ENCODE measurements around the gene POLR2I.

DNA sequence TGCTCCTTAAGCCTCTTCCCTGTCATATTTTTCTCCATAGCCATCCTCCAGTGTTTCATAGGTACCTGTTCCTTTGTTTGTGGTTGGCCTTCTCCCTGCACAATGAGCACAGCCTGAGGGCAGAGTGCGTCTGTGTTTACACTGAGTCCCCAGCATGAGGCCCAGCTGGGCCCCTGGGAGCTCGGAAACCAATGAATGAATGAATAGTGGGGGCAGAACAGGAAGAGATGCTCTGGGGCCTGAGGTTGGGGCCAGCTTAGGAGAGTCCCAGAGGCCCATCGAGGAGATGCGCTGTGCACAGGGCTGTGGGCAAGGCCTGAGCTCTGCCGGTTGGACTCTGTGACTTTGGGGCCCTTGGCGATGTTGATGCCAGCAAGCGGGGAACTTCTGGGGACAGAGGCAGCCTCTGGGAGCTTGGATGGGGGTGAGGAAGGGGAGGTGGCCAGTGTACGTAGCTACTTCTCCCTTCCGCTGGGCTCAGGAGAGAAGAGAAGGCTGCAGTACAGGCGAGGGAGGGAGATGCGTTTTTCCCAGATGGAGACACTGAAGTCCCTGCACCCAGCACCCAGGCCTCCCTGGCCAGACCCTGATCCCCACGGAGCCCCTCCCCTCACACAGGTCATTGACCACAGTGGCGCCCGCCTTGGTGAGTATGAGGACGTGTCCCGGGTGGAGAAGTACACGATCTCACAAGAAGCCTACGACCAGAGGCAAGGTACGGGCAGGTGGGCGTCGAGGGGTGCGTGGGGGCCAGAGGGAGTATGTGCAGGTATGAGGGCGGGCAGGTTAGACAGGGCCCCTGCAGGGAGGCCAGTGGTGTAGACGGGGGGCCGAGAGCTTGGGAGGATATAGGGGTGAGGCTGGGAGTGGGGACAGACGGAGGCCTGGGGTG is 5.7 kb upstream of the POLR2I start:
- TF ChIP-seq, protein P1, sequence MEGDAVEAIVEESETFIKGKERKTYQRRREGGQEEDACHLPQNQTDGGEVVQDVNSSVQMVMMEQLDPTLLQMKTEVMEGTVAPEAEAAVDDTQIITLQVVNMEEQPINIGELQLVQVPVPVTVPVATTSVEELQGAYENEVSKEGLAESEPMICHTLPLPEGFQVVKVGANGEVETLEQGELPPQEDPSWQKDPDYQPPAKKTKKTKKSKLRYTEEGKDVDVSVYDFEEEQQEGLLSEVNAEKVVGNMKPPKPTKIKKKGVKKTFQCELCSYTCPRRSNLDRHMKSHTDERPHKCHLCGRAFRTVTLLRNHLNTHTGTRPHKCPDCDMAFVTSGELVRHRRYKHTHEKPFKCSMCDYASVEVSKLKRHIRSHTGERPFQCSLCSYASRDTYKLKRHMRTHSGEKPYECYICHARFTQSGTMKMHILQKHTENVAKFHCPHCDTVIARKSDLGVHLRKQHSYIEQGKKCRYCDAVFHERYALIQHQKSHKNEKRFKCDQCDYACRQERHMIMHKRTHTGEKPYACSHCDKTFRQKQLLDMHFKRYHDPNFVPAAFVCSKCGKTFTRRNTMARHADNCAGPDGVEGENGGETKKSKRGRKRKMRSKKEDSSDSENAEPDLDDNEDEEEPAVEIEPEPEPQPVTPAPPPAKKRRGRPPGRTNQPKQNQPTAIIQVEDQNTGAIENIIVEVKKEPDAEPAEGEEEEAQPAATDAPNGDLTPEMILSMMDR (IDR thresholded peaks at IDR 0.05), result no peak
- TF ChIP-seq POLR2AphosphoS5 (IDR thresholded peaks at IDR 0.05; ENCODE audit: low read depth, low read length) (no peak), EP300 (IDR thresholded peaks at IDR 0.05; ENCODE audit: borderline replicate concordance in 1 of 2, low read depth in 1 of 2, low read length in 1 of 2) (no peak), RAD21 (IDR thresholded peaks at IDR 0.05; ENCODE audit: low read length) (no peak), FOXM1 (IDR thresholded peaks at IDR 0.05; ENCODE audit: low read depth) (no peak), FOXJ3 (CRISPR knock-in tag; IDR thresholded peaks at IDR 0.05) (no peak), TCF12 (IDR thresholded peaks at IDR 0.05) (no peak), TEAD4 (IDR thresholded peaks at IDR 0.05; ENCODE audit: borderline replicate concordance, insufficient read depth) (no peak), RFX5 (IDR thresholded peaks at IDR 0.05; ENCODE audit: low read length) (no peak)
- TF ChIP-seq, protein P2, sequence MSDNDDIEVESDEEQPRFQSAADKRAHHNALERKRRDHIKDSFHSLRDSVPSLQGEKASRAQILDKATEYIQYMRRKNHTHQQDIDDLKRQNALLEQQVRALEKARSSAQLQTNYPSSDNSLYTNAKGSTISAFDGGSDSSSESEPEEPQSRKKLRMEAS (IDR thresholded peaks at IDR 0.05; ENCODE audit: low read depth), result no peak

Data from SK-N-SH (cell line).